Large intestine (tissue), 3 donors: ENCODE measurements around the gene NPIPB2. TPM values are rescaled to one million over a fixed set of nuclear protein-coding genes. Genes with fewer than 3 reads are reported as not detected.

Experiments
- DNase-seq, 2 donors: peaks; one replicate each; pipeline versions ENCODE4 v3.0.0 to v3.0.0-alpha.2; 2013
- H3K27ac ChIP-seq: one replicate; pipeline ENCODE4 v1.5.1; 2013; ENCODE audit warnings: low read length
- H3K27me3 ChIP-seq: 2 replicates; pipeline ENCODE4 v1.6.1; 2013; ENCODE audit warnings: low read length; ENCODE audit not compliant: control insufficient read depth, insufficient read depth
- H3K36me3 ChIP-seq: 2 replicates; pipeline ENCODE4 v1.6.1; 2013; ENCODE audit warnings: low read length; ENCODE audit not compliant: control insufficient read depth, insufficient read depth
- H3K4me1 ChIP-seq: one replicate; pipeline ENCODE4 v1.6.1; 2013; ENCODE audit warnings: low read length; ENCODE audit not compliant: control insufficient read depth, insufficient read depth
- H3K4me3 ChIP-seq: one replicate; pipeline ENCODE4 v1.5.1; 2013; ENCODE audit warnings: low read length
- H3K9me3 ChIP-seq: one replicate; pipeline ENCODE4 v1.6.1; 2013; ENCODE audit warnings: mild to moderate bottlenecking, low read depth, low read length, moderate library complexity; ENCODE audit not compliant: control insufficient read depth
- WGBS: methylation state at CpG from one replicate; pipeline ENCODE4 v1.1.5; 2013; ENCODE audit warnings: low lambda C conversion rate; ENCODE audit not compliant: insufficient coverage; 5-methylcytosine and 5-hydroxymethylcytosine counted together
- polyA plus RNA-seq: library from polyadenylated mRNA; unstranded; fragments of 120-200 nt; gene quantifications from one replicate; pipeline ENCODE4 v1.2.1, GENCODE V29; 2013

The NPIPB2 gene
- polyA plus RNA-seq, 1 donor, result 26.0 TPM

DNA sequence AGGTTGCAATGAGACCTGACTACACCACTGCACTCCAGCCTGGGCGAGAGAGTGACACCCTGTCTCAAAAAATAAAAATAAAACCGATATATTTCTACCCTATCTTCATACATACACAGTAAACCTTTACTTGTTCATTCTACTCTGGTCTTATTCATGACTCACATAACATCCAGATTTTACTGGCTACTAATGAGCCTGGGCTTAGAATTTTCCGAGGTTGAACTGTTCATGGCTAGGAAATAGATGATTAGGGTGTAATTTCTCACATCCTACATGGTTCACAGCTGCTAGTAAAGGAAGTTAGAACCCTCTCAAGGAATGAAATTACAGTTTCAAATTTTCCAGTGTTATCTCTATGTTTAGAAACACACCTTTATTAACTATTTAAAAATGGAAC, 40.8 kb downstream of the NPIPB2 start:
- H3K27ac ChIP-seq, result no peak overlapping the region
- no peaks in the 10 kb centered on the region for H3K27me3 ChIP-seq
- H3K9me3 ChIP-seq, result no peaks in the 10 kb centered on the region
- no peak for DNase-seq
- H3K4me3 ChIP-seq, result no peak overlapping the region
- H3K4me1 ChIP-seq, result no peaks in the 10 kb centered on the region
- H3K36me3 ChIP-seq, result peaks cover 18% of the 10 kb centered on the region
- no CpG with 5 or more reads among the region's 3 CpGs for WGBS

DNA sequence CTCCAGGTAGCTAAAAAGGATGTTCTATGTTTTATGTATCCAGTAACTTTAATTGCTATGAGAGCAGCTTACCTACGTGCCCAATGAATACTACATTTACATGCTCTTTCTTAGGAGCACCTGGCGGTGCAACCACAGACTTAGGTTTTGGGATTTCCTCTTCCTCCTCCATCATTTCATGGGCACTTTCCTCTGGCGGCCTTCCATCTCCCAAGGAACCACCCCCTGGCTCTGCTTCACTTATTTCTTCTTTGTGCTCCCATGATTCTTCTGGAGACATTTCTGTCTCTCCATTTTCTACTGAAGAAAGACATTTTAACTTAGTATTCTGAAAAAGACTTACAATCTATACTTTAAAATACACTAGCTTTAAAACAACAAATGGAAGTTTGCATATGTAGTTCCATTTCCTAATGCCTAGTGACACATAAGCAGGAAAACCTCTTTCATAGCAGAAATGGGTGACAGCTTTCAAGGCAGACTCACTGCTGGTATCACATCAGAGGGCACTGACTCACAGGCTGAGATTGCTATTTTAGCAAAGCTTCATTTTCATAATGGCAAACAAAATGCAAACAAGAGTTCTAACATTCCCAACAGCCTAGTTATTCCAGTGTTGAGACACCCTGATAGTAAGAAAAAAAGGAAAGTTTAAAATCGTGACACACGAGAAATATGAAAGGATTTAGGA, 45.2 kb downstream of the NPIPB2 start:
- no peaks in the 10 kb centered on the region for H3K27me3 ChIP-seq
- no peak for DNase-seq
- peaks cover 39% of the 10 kb centered on the region for H3K36me3 ChIP-seq
- no peaks in the 10 kb centered on the region for H3K4me1 ChIP-seq
- H3K4me3 ChIP-seq, result no peak overlapping the region
- no peaks in the 10 kb centered on the region for H3K9me3 ChIP-seq
- no peak overlapping the region for H3K27ac ChIP-seq
- WGBS, result 93% methylated on average over 3 of the region's 5 CpGs

DNA sequence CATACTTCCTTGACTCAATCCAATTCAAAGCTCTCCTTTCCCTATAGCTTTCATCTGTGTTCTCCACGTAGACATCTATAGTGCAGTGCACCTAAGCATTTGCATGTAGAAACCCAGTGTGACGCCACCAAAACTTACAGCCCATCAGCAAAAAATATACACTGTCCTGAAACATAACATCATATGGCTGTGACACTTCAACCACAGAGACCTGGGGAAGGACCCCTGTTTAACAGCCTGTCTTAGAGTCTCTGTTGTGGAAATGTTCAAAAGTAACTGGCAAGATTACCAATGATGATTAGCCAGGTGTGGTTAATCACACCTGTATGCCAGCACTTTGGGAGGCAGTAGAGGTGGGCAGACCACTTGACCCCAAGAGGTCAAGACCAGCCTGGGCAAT, 48.3 kb downstream of the NPIPB2 start:
- no peaks in the 10 kb centered on the region for H3K4me1 ChIP-seq
- H3K36me3 ChIP-seq, result peaks cover 50% of the 10 kb centered on the region
- no peak overlapping the region for H3K27ac ChIP-seq
- DNase-seq, result no peak
- no peaks in the 10 kb centered on the region for H3K27me3 ChIP-seq
- H3K4me3 ChIP-seq, result no peak overlapping the region
- no peaks in the 10 kb centered on the region for H3K9me3 ChIP-seq
- no CpG with 5 or more reads among the region's 2 CpGs for WGBS

DNA sequence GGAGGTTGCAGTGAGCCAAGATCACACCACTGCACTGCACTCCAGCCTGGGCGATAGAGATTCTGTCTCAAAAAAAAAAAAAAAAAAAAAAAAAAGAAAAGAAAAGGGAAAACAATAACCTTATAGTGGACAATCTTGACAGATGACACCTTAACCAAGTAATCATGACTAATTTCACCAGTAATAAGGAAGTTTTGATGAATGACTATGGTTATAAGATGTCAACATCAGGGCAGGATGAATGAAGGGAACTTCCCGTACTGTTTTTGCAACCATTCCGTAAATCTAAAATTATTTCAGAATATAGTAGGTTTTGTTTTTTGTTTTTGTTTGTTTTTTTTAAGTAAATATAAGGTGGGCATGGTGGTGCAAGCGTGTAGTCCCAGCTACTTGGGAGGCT, 49.1 kb downstream of the NPIPB2 start:
- no peaks in the 10 kb centered on the region for H3K4me1 ChIP-seq
- H3K4me3 ChIP-seq, result no peak overlapping the region
- H3K27ac ChIP-seq, result no peak overlapping the region
- no peak for DNase-seq
- H3K36me3 ChIP-seq, result peaks cover 56% of the 10 kb centered on the region
- H3K9me3 ChIP-seq, result no peaks in the 10 kb centered on the region
- H3K27me3 ChIP-seq, result no peaks in the 10 kb centered on the region
- no CpG with 5 or more reads among the region's 4 CpGs for WGBS

DNA sequence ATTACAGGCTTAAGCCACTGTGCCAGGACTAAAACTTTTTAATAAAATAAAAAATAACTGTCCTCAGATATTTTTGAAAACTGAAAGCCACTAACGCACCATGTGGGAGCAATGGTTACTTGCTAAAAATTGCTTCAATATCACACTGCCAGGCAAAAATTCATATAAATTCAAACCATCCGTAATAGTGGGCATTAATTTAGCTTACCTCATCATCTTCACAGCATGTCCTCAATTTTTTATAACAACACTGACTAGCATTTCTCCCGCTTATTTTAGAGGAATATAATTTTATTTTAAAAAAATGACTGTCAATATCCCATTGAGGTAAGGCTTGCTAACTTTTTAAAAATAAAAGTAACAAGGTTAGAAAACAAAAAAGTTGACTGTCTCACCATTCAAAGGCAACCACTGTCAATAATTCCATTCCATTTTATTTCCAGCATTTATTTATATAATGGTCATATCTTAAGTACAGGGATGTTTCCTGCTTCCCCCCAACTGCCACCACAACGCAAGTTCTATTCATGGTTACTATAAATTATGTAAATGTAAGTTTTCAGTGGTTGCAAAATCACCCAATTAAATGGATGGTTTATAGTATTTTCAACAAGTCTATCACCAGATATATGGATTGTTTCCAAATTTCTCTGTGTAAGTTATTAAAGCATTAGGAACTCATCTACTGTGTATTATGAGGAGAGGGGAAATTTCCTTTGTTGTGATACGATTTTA, 51.4 kb downstream of the NPIPB2 start:
- WGBS, result 100% methylated on average over 3 of the region's 5 CpGs
- Histone ChIP-seq H3K27me3 (no peaks in the 10 kb centered on the region), H3K36me3 (peaks cover 63% of the 10 kb centered on the region), H3K4me3 (no peak overlapping the region), H3K4me1 (no peaks in the 10 kb centered on the region), H3K9me3 (no peaks in the 10 kb centered on the region), H3K27ac (no peak overlapping the region)
- DNase-seq, result no peak

DNA sequence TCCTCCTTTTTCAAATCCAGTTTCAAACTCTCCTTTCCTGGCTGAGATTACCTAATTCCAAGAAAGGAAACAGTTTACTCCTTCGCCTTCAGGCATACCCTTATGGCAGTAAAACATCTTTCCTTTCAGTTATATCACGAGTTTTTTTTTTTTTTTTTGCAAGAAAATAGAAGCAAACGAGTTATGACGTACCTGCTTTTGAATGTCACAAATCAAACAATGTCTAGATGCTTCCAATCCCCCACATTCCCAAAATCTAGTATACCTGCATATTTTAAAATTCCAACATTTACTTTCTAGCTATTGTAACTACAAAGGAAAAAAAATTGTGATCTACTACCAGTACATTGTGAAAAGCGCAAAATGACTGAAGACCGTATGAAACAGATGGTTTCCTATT, 55.0 kb downstream of the NPIPB2 start:
- H3K36me3 ChIP-seq, result peaks cover 66% of the 10 kb centered on the region
- WGBS, result 100% methylated on average over 2 of the region's 6 CpGs
- H3K4me1 ChIP-seq, result no peaks in the 10 kb centered on the region
- no peaks in the 10 kb centered on the region for H3K27me3 ChIP-seq
- H3K9me3 ChIP-seq, result no peaks in the 10 kb centered on the region
- H3K27ac ChIP-seq, result no peak overlapping the region
- H3K4me3 ChIP-seq, result no peak overlapping the region
- no peak for DNase-seq

DNA sequence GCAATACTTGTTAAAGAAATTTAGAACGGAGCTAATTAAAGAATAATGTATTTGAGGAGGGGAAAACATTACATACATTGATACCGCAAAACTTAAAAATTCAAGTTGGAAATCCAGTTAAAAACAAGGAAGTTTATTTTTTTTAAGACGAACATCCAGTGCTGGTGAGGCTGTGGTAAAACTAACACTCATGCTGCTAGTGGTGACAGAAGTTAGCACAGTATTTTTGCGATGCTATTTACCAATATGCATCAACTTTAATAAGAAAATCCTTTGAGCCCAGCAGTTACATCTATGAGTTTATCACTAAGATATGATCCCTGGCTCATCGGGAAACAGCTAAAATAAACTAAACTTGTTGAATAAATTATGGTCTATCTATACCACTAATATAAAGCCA, 57.8 kb downstream of the NPIPB2 start:
- WGBS, result 100% methylated on average over 3 of the region's 5 CpGs
- H3K27me3 ChIP-seq, result no peaks in the 10 kb centered on the region
- H3K9me3 ChIP-seq, result no peaks in the 10 kb centered on the region
- peaks cover 72% of the 10 kb centered on the region for H3K36me3 ChIP-seq
- no peak overlapping the region for H3K27ac ChIP-seq
- no peaks in the 10 kb centered on the region for H3K4me1 ChIP-seq
- no peak overlapping the region for H3K4me3 ChIP-seq
- no peak for DNase-seq

DNA sequence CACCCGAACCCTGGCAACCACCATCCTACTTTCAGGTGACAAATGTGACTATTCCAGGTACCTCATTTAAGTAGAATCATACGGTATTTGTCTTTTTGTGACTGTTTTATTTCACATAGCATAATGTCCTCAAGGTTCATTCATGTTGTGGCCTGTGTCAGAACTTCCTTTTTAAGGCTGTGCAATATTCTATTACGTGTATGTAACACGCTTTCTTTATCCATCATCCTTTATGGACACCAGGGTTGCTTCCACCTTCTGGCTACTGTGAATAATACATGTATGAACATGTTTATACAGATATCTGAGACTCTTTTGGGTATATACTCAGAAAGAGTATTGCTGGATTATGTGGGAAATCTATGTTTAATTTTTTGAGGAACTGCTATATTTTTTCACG, 61.8 kb downstream of the NPIPB2 start:
- DNase-seq, result no peak
- Histone ChIP-seq H3K27ac (no peak overlapping the region), H3K4me3 (no peak overlapping the region), H3K4me1 (no peaks in the 10 kb centered on the region), H3K9me3 (no peaks in the 10 kb centered on the region), H3K36me3 (peaks cover 73% of the 10 kb centered on the region), H3K27me3 (no peaks in the 10 kb centered on the region)
- 100% methylated on average over 1 of the region's 5 CpGs for WGBS

DNA sequence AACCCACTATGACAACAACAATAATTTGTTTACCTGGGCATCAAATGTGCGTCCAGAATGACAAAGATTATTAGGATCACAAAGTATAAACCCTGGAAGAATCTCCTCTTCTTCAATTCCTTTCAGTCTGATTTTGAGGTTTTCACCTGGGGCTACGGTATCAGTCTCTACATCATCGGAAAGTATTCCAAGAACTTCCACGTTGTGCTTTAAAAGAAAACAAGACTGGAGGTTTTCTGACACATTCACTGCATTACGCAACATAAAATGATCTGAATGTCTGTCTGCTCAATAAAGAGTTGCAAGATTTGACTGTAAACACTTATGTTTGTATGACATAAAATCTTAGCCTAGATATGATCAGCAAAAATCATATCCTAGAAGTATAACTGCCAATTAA, 64.5 kb downstream of the NPIPB2 start:
- Histone ChIP-seq H3K27me3 (no peaks in the 10 kb centered on the region), H3K36me3 (peaks cover 68% of the 10 kb centered on the region), H3K9me3 (no peaks in the 10 kb centered on the region), H3K4me1 (no peaks in the 10 kb centered on the region), H3K4me3 (no peak overlapping the region), H3K27ac (no peak overlapping the region)
- DNase-seq, result no peak
- WGBS, result 93% methylated on average over 3 of the region's 5 CpGs
